Small intestine (tissue), 7 donors: ENCODE data around the gene BRD1. TPM values are rescaled to one million over a fixed set of nuclear protein-coding genes. Genes with fewer than 3 reads are reported as not detected.

Source experiments
- DNase-seq, 2 donors: peaks; one replicate each; pipeline versions ENCODE4 v3.0.0 to v3.0.0-alpha.2; 2013
- FAIRE-seq: peaks from 2 replicates; lab custom pipeline; 2012; peaks lifted over from hg19 to GRCh38; lab: Jason Lieb, UNC
- H3K27ac ChIP-seq, 3 donors: one replicate each; pipeline ENCODE4 v1.5.1; 2013; ENCODE audit warnings: low read length in 2 of 3, mild to moderate bottlenecking in 2 of 3, control low read depth in 1 of 3, inconsistent platforms in 1 of 3, low read depth in 1 of 3, moderate library complexity in 1 of 3
- H3K27me3 ChIP-seq, 3 donors: one replicate each; pipeline ENCODE4 v1.6.1; 2013; ENCODE audit warnings: low read length in 3 of 3, inconsistent platforms in 1 of 3; ENCODE audit not compliant: control insufficient read depth in 3 of 3, insufficient read depth in 3 of 3
- H3K36me3 ChIP-seq, 3 donors: one replicate each; pipeline ENCODE4 v1.6.1; 2013; ENCODE audit warnings: low read length in 3 of 3, inconsistent platforms in 1 of 3, low read depth in 1 of 3, mild to moderate bottlenecking in 1 of 3, moderate library complexity in 1 of 3; ENCODE audit not compliant: control insufficient read depth in 3 of 3, insufficient read depth in 2 of 3
- H3K4me1 ChIP-seq, 3 donors: one replicate each; pipeline ENCODE4 v1.6.1; 2013; ENCODE audit warnings: low read length in 2 of 3, inconsistent platforms in 1 of 3, low read depth in 1 of 3, mild to moderate bottlenecking in 1 of 3, moderate library complexity in 1 of 3; ENCODE audit not compliant: control insufficient read depth in 3 of 3, insufficient read depth in 2 of 3
- H3K4me3 ChIP-seq, 3 donors: one replicate each; pipeline ENCODE4 v1.5.1; 2013; ENCODE audit warnings: low read length in 3 of 3, control low read depth in 1 of 3, inconsistent platforms in 1 of 3, low read depth in 1 of 3, mild to moderate bottlenecking in 1 of 3, moderate library complexity in 1 of 3
- H3K9me3 ChIP-seq, 2 donors: one replicate each; pipeline ENCODE4 v1.6.1; 2013; ENCODE audit warnings: low read depth in 1 of 2, low read length in 1 of 2; ENCODE audit not compliant: control insufficient read depth in 2 of 2, insufficient read depth in 1 of 2
- WGBS, 3 donors: extraction: QIAGEN DNeasy Blood & Tissue Kit; methylation state at CpG; one replicate each; pipeline ENCODE4 v1.1.7; 2013; 5-methylcytosine and 5-hydroxymethylcytosine counted together
- polyA plus RNA-seq, 4 donors: library from polyadenylated mRNA; stranded (reverse) in 3 of 4; unstranded in 1 of 4; fragments of 200-250 nt in 3 of 4; fragments of 120-200 nt in 1 of 4; gene quantifications; one replicate each; pipeline versions ENCODE4 v1.2.1 to v1.2.3, GENCODE V29; 2013
- donor health status: healthy with polysubstance abuse.
- donor health status: control.
- donor health status: control.
- donor health status: Bipolar disorder and iron deficiency.
- donor health status: healthy.

BRD1 gene
- polyA plus RNA-seq, 4 donors: 18.5 to 33.2 (median 23.9) TPM

GRCh38 chr22:49733631-49734030 is 94.0 kb downstream of the BRD1 start:
- 73 to 84% (median 76%) methylated on average over 7 of the region's 7 CpGs for WGBS, 3 donors
- Histone ChIP-seq H3K9me3 (no peaks in the 10 kb centered on the region), H3K36me3 (no peaks in the 10 kb centered on the region), H3K27me3 (peaks cover 0 to 5% (median 0%) of the 10 kb centered on the region in 3 donors), H3K27ac (no peak overlapping the region), H3K4me3 (no peak overlapping the region), H3K4me1 (no peaks in the 10 kb centered on the region)
- DNase-seq: no peak
- FAIRE-seq: no peak

DNA sequence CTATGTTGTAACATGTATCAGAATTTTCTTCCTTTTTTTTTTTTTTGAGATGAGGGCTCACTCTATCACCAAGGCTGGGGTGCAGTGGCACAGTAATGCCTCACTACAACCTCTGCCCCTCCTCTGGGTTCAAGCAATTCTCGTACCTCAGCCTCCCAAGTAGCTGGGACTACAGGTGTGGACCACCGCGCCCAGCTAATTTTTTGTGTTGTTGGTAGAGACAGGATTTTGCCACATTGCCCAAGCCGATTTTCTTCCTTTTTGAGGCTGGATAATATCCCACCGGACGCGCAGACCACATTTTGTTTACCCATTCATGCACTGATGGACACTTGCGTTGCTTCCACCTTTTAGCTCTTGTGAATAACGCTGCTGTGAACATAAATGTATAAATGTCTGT is 97.0 kb downstream of the BRD1 start:
- WGBS, 3 donors: 88 to 92% (median 90%) methylated on average over 9 of the region's 9 CpGs
- FAIRE-seq (no peak), DNase-seq (no peak)
- Histone ChIP-seq H3K27me3 (peaks cover 0 to 5% (median 0%) of the 10 kb centered on the region in 3 donors), H3K4me1 (no peaks in the 10 kb centered on the region), H3K4me3 (no peak overlapping the region), H3K36me3 (no peaks in the 10 kb centered on the region), H3K27ac (no peak overlapping the region), H3K9me3 (no peaks in the 10 kb centered on the region)

GRCh38 chr22:49728570-49729271 is 99.0 kb downstream of the BRD1 start:
- WGBS, 3 donors: 66 to 75% (median 71%) methylated on average over 24 to 31 of the region's 31 CpGs
- DNase-seq: no peak

DNA sequence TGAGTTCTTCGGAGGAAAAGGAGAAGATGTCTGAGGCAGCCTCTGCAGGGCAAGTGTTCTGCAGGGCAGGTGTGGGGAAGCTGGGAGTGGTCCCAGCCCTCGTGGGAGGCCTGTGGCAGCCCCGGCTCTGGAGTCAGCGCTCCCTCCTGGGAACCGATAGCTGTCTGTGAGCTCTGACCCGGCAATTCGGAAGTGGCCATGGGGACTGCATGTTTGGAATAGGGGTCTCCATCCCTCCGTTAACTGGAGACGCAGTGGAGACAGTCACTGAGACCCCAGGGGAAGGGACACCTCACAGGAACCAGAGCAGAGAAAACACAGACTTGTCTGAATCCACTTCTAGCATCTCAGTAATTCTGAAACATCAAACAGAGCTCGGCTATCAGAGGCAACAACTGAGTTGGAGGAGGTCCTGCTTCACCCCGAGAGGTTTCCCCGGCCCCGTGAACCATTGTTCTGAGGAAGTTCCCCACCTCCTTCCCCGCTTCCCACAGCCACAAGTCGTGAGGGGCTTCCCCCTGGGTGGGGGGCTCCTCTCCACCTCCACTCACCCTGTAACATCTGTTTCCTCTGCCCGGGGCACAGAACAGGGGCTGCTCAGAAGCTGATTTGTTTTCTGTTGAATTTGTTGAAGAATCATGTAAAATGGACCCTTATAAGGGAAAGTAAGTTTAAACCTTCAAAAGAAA is 99.6 kb downstream of the BRD1 start:
- FAIRE-seq: no peak
- peaks cover 0 to 8% (median 4%) of the 10 kb centered on the region in 3 donors for H3K27me3 ChIP-seq
- no peak for DNase-seq
- H3K4me3 ChIP-seq: no peak overlapping the region
- H3K36me3 ChIP-seq: no peaks in the 10 kb centered on the region
- H3K4me1 ChIP-seq: no peaks in the 10 kb centered on the region
- H3K9me3 ChIP-seq: no peaks in the 10 kb centered on the region
- no peak overlapping the region for H3K27ac ChIP-seq
- WGBS, 3 donors: 39 to 49% (median 49%) methylated on average over 16 of the region's 16 CpGs

More at GRCh38 chr22:49728570-49729271, 99.0 kb downstream of the BRD1 start:
- Histone ChIP-seq H3K27me3 (peaks cover 0 to 7% (median 4%) of the 10 kb centered on the region in 3 donors), H3K27ac (no peak overlapping the region), H3K36me3 (no peaks in the 10 kb centered on the region), H3K9me3 (no peaks in the 10 kb centered on the region), H3K4me1 (no peaks in the 10 kb centered on the region), H3K4me3 (no peak overlapping the region)
- no peak for FAIRE-seq

- Histone ChIP-seq H3K9me3 (no peaks in the 10 kb centered on the region), H3K36me3 (no peaks in the 10 kb centered on the region), H3K27me3 (peaks cover 0 to 7% (median 4%) of the 10 kb centered on the region in 3 donors), H3K4me1 (no peaks in the 10 kb centered on the region), H3K27ac (no peak overlapping the region), H3K4me3 (no peak overlapping the region)
- no peak for FAIRE-seq
- no peak for DNase-seq
- 81 to 87% (median 87%) methylated on average over 27 of the region's 27 CpGs for WGBS, 3 donors
Measured at GRCh38 chr22:49727191-49727880, 100.3 kb downstream of the BRD1 start.

- Histone ChIP-seq H3K9me3 (no peaks in the 10 kb centered on the region), H3K4me1 (no peaks in the 10 kb centered on the region), H3K4me3 (no peak overlapping the region), H3K27me3 (peaks cover 0 to 7% (median 4%) of the 10 kb centered on the region in 3 donors), H3K27ac (no peak overlapping the region), H3K36me3 (no peaks in the 10 kb centered on the region)
- DNase-seq (no peak), FAIRE-seq (no peak)
- WGBS, 3 donors: 75 to 80% (median 78%) methylated on average over 15 to 17 of the region's 17 CpGs
Measured at GRCh38 chr22:49726701-49727101, 101.0 kb downstream of the BRD1 start.

DNA sequence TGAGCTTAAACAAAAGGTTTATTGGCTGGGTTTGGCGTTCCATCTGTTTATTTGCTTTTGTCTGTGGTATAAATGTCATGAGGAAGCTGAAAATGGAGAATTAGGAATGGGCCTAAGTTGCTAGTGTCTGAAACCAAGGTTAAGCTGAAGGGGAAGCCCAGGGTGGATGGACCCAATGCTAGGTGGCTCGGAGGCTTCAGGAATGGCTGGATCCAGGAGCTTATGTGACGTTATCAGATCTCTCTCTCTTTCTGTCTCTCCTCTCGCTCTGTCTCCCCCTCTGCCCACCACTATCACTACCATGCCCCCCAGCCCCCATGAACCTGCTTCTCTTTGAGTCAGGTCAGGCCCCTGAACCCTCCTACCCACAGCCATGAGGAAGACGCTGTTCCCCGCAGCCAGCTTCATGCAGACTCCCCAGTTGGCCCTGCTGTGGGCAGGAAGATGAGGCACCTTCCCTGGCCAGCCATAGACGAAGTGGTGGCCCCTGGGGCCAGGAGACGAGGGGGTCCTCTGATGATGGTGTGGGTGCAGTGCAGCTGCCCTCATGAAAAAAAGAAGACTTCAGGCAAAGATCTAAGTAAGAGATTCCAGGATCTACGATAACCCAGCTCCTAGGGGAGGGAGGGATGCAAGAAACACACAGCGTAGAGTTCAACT is 101.5 kb downstream of the BRD1 start:
- Histone ChIP-seq H3K9me3 (no peaks in the 10 kb centered on the region), H3K27me3 (peaks cover 0 to 7% (median 4%) of the 10 kb centered on the region in 3 donors), H3K4me1 (no peaks in the 10 kb centered on the region), H3K4me3 (no peak overlapping the region), H3K27ac (no peak overlapping the region), H3K36me3 (no peaks in the 10 kb centered on the region)
- WGBS, 3 donors: 69 to 82% (median 74%) methylated on average over 10 of the region's 10 CpGs
- no peak for DNase-seq
- FAIRE-seq: no peak

GRCh38 chr22:49725516-49725915 is 102.2 kb downstream of the BRD1 start:
- FAIRE-seq (no peak), DNase-seq (no peak)
- Histone ChIP-seq H3K27me3 (peaks cover 0 to 7% (median 4%) of the 10 kb centered on the region in 3 donors), H3K4me3 (no peak overlapping the region), H3K9me3 (no peaks in the 10 kb centered on the region), H3K4me1 (no peaks in the 10 kb centered on the region), H3K27ac (no peak overlapping the region), H3K36me3 (no peaks in the 10 kb centered on the region)
- WGBS, 3 donors: 71 to 86% (median 73%) methylated on average over 19 of the region's 19 CpGs
